Stomach smooth muscle (tissue), 2 donors: Measurements from ENCODE around the gene LANCL2.

ENCODE experiments used
- H3K27ac ChIP-seq: one replicate; pipeline ENCODE4 v1.7.0; 2013; ENCODE audit warnings: mild to moderate bottlenecking, low read length, inconsistent platforms
- H3K27me3 ChIP-seq, 2 donors: one replicate each; pipeline ENCODE4 v1.7.0; 2013; ENCODE audit warnings: low read length in 2 of 2; ENCODE audit not compliant: insufficient read depth in 2 of 2, control insufficient read depth in 1 of 2
- H3K36me3 ChIP-seq, 2 donors: one replicate each; pipeline ENCODE4 v1.7.0; 2013; ENCODE audit warnings: low read length in 2 of 2; ENCODE audit not compliant: control insufficient read depth in 2 of 2, insufficient read depth in 2 of 2
- H3K4me1 ChIP-seq: one replicate; pipeline ENCODE4 v1.7.0; 2013; ENCODE audit warnings: low read length; ENCODE audit not compliant: control insufficient read depth, insufficient read depth
- H3K4me3 ChIP-seq, 2 donors: one replicate each; pipeline ENCODE4 v1.7.0; 2013; ENCODE audit warnings: low read length in 2 of 2
- H3K9ac ChIP-seq, 2 donors: one replicate each; pipeline ENCODE4 v1.7.0; 2013; ENCODE audit warnings: low read length in 2 of 2, mild to moderate bottlenecking in 1 of 2
- H3K9me3 ChIP-seq, 2 donors: one replicate each; pipeline ENCODE4 v1.7.0; 2013; ENCODE audit warnings: low read length in 2 of 2; ENCODE audit not compliant: control insufficient read depth in 2 of 2
- donor health status: healthy.
- donor health status: Pancreatic carcinoma.

Gene LANCL2

DNA sequence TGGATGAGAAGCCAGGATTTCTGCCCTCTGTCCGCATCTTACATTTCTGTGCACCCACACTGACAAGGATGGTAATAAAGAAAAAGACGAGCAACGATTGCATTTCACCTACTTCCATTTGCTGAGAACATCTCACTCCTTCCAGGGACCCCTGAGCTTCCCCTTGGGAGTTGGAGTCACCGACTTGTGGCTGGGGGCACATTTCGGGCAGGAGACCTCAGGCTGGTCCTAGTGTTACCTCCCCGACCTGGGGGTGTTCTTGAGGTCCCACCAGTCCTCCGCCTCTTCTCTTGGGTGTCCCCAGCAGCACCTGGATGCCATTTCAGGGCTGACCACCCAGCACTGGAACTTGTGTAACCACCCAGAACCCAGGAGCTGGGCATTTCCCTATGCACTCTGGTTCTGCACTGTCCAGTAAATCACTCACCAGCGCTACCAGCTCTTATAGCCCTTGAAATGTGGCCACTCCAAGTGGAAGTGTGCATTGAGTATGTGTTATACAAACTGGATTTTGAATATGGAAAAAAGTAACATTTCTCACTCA is 84.9 kb downstream of the LANCL2 start:
- Histone ChIP-seq H3K9me3 (no peaks in the 10 kb centered on the region), H3K27ac (no peak overlapping the region), H3K4me3 (no peak overlapping the region), H3K27me3 (peaks cover 0 to 9% of the 10 kb centered on the region in 2 donors), H3K36me3 (no peaks in the 10 kb centered on the region), H3K9ac (no peak overlapping the region), H3K4me1 (no peaks in the 10 kb centered on the region)

DNA sequence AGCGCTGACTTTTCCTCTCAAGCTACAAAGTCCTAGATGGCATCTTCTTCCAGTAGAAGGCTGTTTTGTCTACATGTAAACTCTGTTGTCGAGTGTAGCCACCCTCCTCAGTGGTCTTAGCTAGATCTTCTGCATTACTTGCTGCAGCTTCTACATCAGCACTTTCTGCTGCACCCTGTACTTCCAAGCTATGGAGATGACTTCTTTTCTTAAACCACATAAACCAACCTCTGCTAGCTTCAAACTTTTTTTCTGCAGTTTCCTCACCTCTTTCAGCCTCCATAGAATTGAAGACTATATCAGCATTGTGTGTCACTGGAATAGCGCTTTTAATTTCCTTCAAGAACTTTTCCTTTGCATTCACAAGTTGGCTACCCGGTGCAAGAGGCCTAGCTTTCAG is 87.8 kb downstream of the LANCL2 start:
- Histone ChIP-seq H3K4me3 (no peak overlapping the region), H3K4me1 (no peaks in the 10 kb centered on the region), H3K9me3 (peaks cover 0 to 4% of the 10 kb centered on the region in 2 donors), H3K9ac (no peak overlapping the region), H3K36me3 (no peaks in the 10 kb centered on the region), H3K27ac (no peak overlapping the region), H3K27me3 (peaks cover 0 to 9% of the 10 kb centered on the region in 2 donors)

DNA sequence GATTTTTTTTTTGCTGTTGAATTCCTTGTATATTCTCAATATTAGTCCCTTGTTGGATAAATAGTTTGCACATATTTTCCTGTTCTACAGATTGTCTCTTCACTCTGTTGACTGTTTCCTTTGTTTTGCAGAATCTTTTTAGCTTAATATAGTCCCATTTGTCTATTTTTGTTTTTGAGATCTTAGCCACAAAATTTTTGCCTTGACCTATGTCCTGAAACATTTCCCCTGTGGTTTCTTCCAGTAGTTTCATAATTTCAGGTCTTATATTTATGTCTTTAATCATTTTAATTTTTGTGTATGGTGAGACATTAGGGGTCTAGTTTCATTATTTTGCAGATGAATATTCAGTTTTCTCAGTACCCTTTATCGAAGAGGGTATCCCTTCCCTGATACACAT is 92.7 kb downstream of the LANCL2 start:
- Histone ChIP-seq H3K4me3 (no peak overlapping the region), H3K9me3 (peaks cover 0 to 4% of the 10 kb centered on the region in 2 donors), H3K9ac (no peak overlapping the region), H3K27ac (no peak overlapping the region), H3K27me3 (no peaks in the 10 kb centered on the region), H3K4me1 (no peaks in the 10 kb centered on the region), H3K36me3 (no peaks in the 10 kb centered on the region)

DNA sequence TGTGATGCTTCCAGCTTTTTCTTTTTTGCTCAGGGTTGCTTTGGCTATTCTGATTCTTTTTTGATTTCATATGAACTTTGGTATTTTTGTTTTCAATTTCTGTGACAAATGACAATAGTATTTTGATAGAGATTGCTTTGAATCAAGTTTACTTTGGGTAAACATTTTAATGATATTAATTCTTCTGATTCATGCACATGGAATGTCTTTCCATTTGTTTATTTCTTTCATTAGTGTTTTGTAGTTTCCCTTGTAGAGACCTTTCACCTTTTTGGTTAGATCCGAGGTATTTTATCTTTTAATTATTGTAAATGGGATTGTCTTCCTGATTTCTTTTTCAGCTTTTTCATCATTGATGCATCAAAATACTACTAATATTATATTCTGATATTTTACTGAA is 93.2 kb downstream of the LANCL2 start:
- no peak overlapping the region for H3K4me3 ChIP-seq
- H3K4me1 ChIP-seq = no peaks in the 10 kb centered on the region
- no peaks in the 10 kb centered on the region for H3K27me3 ChIP-seq
- H3K9ac ChIP-seq = no peak overlapping the region
- no peaks in the 10 kb centered on the region for H3K36me3 ChIP-seq
- no peak overlapping the region for H3K27ac ChIP-seq
- H3K9me3 ChIP-seq = peaks cover 0 to 4% of the 10 kb centered on the region in 2 donors

DNA sequence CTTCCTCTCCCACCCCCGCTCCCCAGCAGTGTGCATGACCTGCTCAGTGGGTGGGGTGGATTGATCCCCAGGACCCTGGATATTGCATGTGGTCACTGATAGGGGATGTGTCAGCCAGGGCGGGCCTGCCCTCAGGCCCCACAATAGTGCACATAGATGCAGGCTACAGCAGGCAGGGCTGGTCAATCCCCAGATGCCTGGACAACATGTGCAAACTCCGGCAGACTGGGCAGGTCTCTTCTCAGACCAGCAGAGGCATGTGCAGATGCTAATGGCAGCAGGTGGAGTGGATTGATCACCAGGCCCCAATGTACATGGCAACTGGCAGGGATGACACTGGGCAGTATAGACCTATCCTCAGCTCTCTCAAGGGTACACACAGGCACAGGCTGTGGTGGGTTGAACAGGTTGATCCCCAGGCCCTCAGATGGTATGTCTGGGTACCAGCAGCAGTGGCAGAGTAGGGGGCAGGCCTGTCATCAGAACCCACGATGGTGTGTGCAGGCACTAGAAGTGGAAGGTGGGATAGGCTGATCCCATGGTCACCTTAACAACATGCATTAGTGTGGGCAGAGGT is 98.6 kb downstream of the LANCL2 start:
- Histone ChIP-seq H3K4me1 (no peaks in the 10 kb centered on the region), H3K4me3 (no peak overlapping the region), H3K27me3 (no peaks in the 10 kb centered on the region), H3K27ac (no peak overlapping the region), H3K9ac (no peak overlapping the region), H3K36me3 (peaks cover 9 to 19% of the 10 kb centered on the region in 2 donors), H3K9me3 (no peaks in the 10 kb centered on the region)

DNA sequence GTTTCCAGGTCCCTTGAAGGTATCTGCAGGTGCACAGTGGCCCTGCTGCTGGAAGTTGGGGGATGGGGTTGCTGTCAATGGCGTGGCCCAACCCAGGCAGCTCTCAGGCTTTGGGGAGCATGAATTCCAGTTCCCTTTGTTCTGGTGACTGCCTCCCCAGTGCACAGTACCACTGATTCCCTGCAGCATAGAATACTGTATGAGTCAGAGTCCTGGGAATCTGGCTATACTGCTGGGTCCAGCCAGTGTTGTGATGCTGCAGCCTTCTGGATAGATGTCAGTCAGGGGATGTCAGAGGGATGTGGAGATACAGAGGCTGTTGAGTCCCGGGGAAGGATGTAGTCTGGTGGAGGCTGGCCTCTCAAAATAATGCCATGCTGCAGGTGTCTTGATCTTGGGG is 99.3 kb downstream of the LANCL2 start:
- Histone ChIP-seq H3K4me3 (no peak overlapping the region), H3K36me3 (peaks cover 9 to 19% of the 10 kb centered on the region in 2 donors), H3K9ac (no peak overlapping the region), H3K27me3 (no peaks in the 10 kb centered on the region), H3K4me1 (no peaks in the 10 kb centered on the region), H3K9me3 (no peaks in the 10 kb centered on the region), H3K27ac (no peak overlapping the region)

DNA sequence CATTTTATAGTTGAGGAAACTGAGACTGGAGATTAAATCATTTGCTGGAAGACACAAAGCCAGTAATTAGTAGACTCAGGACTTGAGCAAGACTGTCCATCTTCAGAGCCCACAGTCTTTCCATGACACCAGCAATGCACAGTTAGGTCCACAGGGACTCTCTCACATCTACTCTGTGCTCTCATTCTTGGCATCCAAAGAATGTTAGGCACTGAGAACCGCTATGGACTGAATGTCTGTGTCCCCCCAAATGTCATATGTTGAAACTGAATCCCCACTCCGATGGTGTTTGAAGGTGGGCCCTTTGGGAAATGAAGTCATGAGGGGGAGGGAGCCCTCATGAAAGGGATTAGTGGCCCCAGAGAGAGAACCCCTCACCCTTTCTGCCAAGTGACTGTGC is 100.6 kb downstream of the LANCL2 start:
- H3K27ac ChIP-seq = no peak overlapping the region
- no peak overlapping the region for H3K9ac ChIP-seq
- peaks cover 9 to 21% of the 10 kb centered on the region in 2 donors for H3K36me3 ChIP-seq
- H3K9me3 ChIP-seq = no peaks in the 10 kb centered on the region
- H3K4me3 ChIP-seq = no peak overlapping the region
- H3K4me1 ChIP-seq = no peaks in the 10 kb centered on the region
- no peaks in the 10 kb centered on the region for H3K27me3 ChIP-seq

DNA sequence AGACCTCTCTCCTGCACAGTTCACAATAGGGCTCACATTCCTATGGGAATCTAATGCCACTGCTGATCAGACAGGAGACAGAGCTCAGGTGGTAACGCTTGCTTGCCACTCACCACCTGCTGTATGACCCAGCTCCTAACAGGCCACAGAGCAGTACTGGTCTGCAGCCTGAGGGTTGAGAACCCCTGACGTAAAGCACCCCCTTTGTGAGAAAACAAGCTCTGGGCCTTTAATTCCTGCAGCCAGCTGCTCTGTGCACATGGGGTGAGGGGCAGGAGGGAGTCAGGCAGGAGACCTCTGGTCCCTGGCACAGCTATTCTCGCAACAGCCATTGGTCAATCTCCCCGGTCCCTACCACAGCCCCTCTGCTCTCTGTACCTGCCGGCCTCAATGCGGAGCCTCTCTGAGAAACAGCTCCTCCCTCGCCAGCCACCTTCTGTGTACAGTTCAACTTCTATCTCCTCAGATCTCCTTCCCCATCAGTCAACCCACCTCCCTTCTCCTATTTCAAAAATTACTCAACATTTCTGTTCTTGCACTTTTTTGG is 102.0 kb downstream of the LANCL2 start:
- H3K4me3 ChIP-seq = no peak overlapping the region
- H3K9ac ChIP-seq = no peak overlapping the region
- H3K27me3 ChIP-seq = no peaks in the 10 kb centered on the region
- no peaks in the 10 kb centered on the region for H3K9me3 ChIP-seq
- no peak overlapping the region for H3K27ac ChIP-seq
- peaks cover 9 to 21% of the 10 kb centered on the region in 2 donors for H3K36me3 ChIP-seq
- H3K4me1 ChIP-seq = no peaks in the 10 kb centered on the region

DNA sequence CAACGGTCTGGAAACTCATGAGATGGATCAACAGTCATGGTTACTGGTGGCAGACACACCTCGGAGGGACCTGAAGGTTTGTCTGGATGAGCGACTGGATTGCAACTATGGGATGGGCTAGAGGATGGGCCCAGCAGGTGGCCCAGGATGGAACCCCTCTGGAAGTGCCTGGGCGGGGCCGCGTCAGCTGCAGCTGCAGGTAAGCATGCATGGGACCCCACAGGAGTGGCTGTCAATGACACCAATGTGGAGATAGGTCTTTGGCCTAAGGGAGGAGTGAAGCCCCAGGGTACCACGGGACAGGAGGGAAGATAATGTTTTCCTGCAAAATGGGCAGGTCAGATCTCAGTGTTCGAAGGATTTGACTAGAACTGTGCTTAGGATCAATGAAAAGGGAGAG is 103.4 kb downstream of the LANCL2 start:
- Histone ChIP-seq H3K4me3 (no peak overlapping the region), H3K27me3 (no peaks in the 10 kb centered on the region), H3K4me1 (no peaks in the 10 kb centered on the region), H3K36me3 (peaks cover 9 to 23% of the 10 kb centered on the region in 2 donors), H3K9me3 (no peaks in the 10 kb centered on the region), H3K9ac (no peak overlapping the region), H3K27ac (no peak overlapping the region)

DNA sequence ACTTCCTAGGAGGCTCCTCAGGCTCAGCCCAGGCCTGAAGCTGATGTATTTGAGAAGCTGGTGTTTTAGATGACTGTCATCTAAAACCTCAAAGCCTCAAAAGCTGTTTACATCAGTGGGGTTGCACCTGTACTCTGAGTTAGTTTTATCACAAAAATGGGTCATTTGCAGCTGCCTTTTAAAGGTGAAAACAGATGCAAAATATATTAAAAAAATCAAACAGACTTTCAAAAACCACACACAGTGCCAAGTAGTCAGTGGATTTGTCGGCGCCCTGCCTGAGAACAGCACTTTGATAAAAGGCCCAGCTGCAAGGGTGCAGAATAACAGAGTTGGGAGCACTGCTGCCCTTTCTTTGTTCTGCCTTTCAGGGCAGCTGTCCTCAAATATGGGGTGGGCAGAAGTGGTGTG is 104.1 kb downstream of the LANCL2 start:
- Histone ChIP-seq H3K36me3 (peaks cover 2 to 17% of the 10 kb centered on the region in 2 donors), H3K9me3 (no peaks in the 10 kb centered on the region), H3K9ac (no peak overlapping the region), H3K27me3 (no peaks in the 10 kb centered on the region), H3K27ac (no peak overlapping the region), H3K4me3 (no peak overlapping the region), H3K4me1 (no peaks in the 10 kb centered on the region)

DNA sequence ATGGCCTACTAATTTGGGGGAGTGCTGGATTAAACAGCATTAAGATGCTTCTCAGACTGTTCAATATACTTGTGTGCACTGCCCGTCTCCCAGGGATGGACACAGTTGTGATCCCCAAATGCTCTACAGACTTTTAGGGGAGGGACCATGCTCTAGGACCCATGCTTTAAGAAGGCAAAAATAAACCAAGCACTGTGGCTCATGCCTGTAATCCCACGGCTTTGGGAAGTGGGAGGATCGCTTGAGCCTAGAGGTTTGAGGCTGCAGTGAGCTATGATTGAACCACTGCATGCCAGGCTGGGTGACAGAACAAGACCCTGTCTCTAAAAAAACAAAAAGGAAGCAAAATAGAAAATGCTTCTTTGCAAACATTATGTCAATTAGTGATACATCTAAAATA is 104.6 kb downstream of the LANCL2 start:
- H3K36me3 ChIP-seq = peaks cover 0 to 14% of the 10 kb centered on the region in 2 donors
- no peak overlapping the region for H3K9ac ChIP-seq
- no peaks in the 10 kb centered on the region for H3K27me3 ChIP-seq
- H3K27ac ChIP-seq = no peak overlapping the region
- H3K9me3 ChIP-seq = no peaks in the 10 kb centered on the region
- H3K4me1 ChIP-seq = no peaks in the 10 kb centered on the region
- H3K4me3 ChIP-seq = no peak overlapping the region
